ENCODE results near the gene GLS2.

The GLS2 gene

GRCh38 chr12:56437430-56438176 is 50.4 kb downstream of the GLS2 start:
- DNase-seq, result no peak

- DNase-seq, result no peak
Measured at GRCh38 chr12:56434828-56435227, 53.1 kb downstream of the GLS2 start.

- DNase-seq, result no peak
Measured at GRCh38 chr12:56431850-56432249, 56.1 kb downstream of the GLS2 start.

- no peak for DNase-seq
Measured at GRCh38 chr12:56431288-56431687, 56.7 kb downstream of the GLS2 start.

- no peak for DNase-seq
Measured at GRCh38 chr12:56425940-56426438, 62.0 kb downstream of the GLS2 start.

GRCh38 chr12:56425193-56425592 is 62.8 kb downstream of the GLS2 start:
- DNase-seq, result no peak
